Endometrium (tissue), 2 donors: ENCODE measurements around the gene PML.

Experiments
- FAIRE-seq: peaks from 2 replicates; lab custom pipeline; 2012; peaks lifted over from hg19 to GRCh38; lab: Jason Lieb, UNC
- donor health status: control.
- donor health status: control.

Gene PML

GRCh38 chr15:73994413-73994883 lies at the start of gene PML:
Gene PML (plus strand): TSS chr15:73994716. CDS start chr15:73994813, 97 bp downstream.
- peak; percentile 87 for FAIRE-seq

- FAIRE-seq: no peak
These were observed 49.4 kb upstream of the PML start for GRCh38 chr15:73945130-73945508.

GRCh38 chr15:73946046-73946721 lies 48.3 kb upstream of the PML start:
- FAIRE-seq: no peak

GRCh38 chr15:73946795-73947370 lies 47.6 kb upstream of the PML start:
- no peak for FAIRE-seq

- no peak for FAIRE-seq
These were observed 46.9 kb upstream of the PML start for GRCh38 chr15:73947651-73948050.

- no peak for FAIRE-seq
These were observed 46.1 kb upstream of the PML start for GRCh38 chr15:73948396-73948795.

- no peak for FAIRE-seq
These were observed 45.5 kb upstream of the PML start for GRCh38 chr15:73948982-73949381.

GRCh38 chr15:73949496-73949895 lies 45.0 kb upstream of the PML start:
- no peak for FAIRE-seq

GRCh38 chr15:73950479-73950830 lies 44.1 kb upstream of the PML start:
- FAIRE-seq: no peak

GRCh38 chr15:73950831-73951561 lies 43.5 kb upstream of the PML start:
- peak; percentile 91 for FAIRE-seq

- FAIRE-seq: no peak
These were observed 42.9 kb upstream of the PML start for GRCh38 chr15:73951601-73952000.

GRCh38 chr15:73952171-73952912 lies 42.2 kb upstream of the PML start:
- FAIRE-seq: no peak

GRCh38 chr15:73952913-73953750 lies 41.4 kb upstream of the PML start:
- FAIRE-seq: no peak

- no peak for FAIRE-seq
These were observed 40.0 kb upstream of the PML start for GRCh38 chr15:73954188-73955145.

- no peak for FAIRE-seq
These were observed 39.2 kb upstream of the PML start for GRCh38 chr15:73955326-73955725.

- FAIRE-seq: no peak
These were observed 38.4 kb upstream of the PML start for GRCh38 chr15:73955861-73956742.

- FAIRE-seq: no peak
These were observed 37.8 kb upstream of the PML start for GRCh38 chr15:73956743-73957135.

- no peak for FAIRE-seq
These were observed 37.2 kb upstream of the PML start for GRCh38 chr15:73957276-73957675.

GRCh38 chr15:73957785-73958184 lies 36.7 kb upstream of the PML start:
- FAIRE-seq: no peak
